GM18868 (cell line): ENCODE data around the gene ICA1.

Experiments
- ATAC-seq: cut with Tn5 transposase; IDR thresholded peaks from one replicate; pipeline ENCODE4 v1.9.1; 2021; ENCODE audit warnings: mild to moderate bottlenecking, moderate library complexity; ENCODE audit not compliant: unreplicated experiment

The ICA1 gene

GRCh38 chr7:8204339-8205030, 57.5 kb downstream of the ICA1 start:
- ATAC-seq, result no peak

GRCh38 chr7:8201846-8202441, 60.0 kb downstream of the ICA1 start:
- no peak for ATAC-seq

GRCh38 chr7:8200717-8201116, 61.2 kb downstream of the ICA1 start:
- no peak for ATAC-seq

- ATAC-seq, result no peak
Measured at GRCh38 chr7:8200316-8200715, 61.7 kb downstream of the ICA1 start.

- ATAC-seq, result no peak
Measured at GRCh38 chr7:8197994-8198698, 63.8 kb downstream of the ICA1 start.

GRCh38 chr7:8192897-8193296, 69.1 kb downstream of the ICA1 start:
- ATAC-seq, result no peak

GRCh38 chr7:8190119-8190895, 71.7 kb downstream of the ICA1 start:
- peak; percentile 90 for ATAC-seq

GRCh38 chr7:8189625-8190024, 72.3 kb downstream of the ICA1 start:
- ATAC-seq, result no peak

GRCh38 chr7:8185926-8186683, 75.9 kb downstream of the ICA1 start:
- no peak for ATAC-seq

- no peak for ATAC-seq
Measured at GRCh38 chr7:8184221-8184620, 77.7 kb downstream of the ICA1 start.

DNA sequence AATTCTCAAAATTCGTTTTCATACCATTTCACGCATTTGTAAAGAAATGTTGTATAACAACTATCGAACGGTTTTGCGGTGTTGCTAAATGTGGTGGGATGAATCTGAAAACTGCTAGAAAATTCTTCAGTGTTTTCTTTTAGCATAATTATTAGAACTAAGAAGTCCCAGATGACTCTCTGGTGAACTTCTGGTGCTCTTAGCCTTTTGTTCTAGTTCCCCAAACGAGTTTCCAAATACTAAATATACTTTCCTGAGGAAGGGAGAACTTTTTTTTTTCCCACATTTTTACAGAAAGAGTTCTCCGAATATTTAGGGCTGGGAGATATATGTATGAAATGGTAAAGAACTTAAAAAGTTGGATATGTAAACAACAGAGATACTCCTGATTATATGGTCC, 82.5 kb downstream of the ICA1 start:
- ATAC-seq, result no peak

DNA sequence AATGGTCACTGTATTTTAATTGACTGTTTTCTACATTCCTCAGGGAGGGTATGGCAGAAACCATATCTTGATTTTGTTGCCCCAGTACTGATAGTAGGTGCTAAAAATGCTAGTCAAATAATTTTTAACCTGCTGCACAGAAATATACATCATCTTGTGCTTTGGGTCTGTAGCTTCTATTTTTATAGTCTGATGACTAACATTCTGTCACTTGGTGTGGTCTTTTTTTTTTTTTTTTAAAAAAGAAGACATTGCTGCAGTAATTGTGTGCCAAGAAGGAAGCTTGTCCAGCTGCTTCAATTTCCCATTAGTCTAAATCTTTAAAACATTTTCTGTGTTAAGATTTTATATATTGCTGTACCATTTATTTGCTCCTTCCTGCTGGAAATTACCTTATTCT, 83.6 kb downstream of the ICA1 start:
- ATAC-seq, result no peak

GRCh38 chr7:8177109-8177933, 84.6 kb downstream of the ICA1 start:
- ATAC-seq, result peak; percentile 35

DNA sequence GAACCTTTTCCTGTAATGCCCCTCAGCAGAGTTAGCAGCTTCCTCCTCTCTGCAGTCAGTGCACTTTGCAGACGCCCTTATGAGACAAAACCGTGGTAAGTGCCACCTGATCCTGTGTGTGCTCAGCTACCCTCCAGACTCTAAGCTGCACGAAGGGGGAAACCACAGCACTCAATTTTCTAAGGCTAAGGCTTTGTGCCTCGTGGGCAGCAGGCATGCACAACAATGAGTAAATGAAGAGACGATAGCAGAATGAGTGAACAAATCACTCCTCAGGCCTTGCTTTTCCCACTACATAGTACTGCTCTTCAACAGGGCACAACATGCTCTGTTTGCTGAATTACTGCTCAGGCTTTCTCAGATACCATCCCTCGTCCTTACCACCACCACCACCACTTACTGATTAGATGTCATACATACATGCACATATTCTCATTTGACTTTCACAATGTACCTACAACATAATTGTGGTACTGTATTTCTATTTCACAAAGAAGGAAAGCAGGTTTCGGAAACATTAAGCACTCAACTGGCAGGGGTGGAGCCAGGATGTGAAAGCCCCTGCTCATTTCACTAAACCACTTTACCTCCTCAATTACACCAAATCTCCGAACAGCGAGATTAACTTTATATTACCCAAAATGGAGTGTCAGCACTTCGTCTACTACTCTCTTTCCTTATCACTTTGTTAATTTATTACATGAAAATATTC, 85.4 kb downstream of the ICA1 start:
- ATAC-seq, result peak; percentile 77

DNA sequence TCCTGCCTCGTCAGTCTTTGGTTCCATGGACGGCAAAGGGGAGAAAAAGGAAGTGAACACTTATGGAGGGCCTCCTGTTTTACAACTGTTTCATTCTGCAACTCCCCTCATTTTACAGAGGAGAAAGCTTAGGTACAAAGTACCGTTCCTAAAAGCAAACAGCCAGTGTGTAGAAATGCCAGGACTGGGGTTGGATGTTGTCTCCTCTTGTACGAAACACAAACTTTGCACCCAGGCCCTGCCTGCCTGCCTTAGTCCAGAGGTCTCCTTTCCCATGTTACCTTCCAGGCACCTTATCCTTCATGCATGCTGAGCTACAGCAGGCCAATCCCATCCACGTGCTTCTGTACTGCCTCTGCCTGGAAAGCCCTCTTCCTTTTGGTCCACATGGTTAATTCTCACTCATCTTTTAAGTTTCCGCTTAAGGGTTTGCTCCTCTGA, 86.0 kb downstream of the ICA1 start:
- ATAC-seq, result no peak

DNA sequence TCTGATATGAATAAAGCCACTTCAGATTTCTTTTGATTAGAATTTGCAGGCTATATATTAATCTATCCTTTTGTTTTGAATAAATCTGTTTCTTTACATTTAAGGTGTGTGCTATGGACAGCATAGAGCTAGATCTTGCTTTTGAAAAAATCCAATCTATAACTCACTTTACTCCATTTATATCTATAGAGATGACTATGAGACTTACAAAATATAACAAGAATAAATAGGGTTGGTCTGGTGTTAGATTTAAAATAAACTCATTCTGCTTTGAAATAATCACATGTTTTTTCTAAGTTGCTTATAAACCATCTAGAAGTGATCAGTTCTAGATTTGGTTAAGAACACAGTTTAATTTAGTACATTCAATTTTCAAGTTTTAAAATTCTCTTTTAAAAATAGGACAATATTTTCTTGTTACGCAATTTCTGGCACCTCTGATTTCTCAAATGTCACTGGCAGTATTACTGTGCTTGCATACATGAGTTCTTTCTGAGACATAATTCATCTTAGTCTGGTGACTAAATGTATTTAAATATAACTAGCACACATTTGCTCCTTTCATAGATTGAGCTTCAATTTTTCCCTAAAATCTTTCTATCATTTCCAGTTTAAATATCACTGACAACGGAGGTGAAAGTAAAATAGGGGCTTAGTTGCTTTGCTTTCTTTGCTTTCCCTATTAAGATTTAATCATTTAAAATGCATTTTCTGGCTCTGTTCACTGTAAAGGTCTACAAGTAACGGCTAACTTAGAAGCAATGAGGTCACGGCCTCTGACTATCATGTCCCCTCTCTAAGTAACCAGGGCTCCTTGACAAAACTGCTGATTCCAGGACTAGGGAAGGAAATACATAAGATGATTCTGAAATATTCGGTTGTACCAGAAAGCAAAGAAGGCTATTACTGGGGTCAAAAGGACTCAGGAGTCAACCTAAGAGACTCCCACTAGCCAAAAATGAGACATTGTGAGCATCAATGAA, 89.3 kb downstream of the ICA1 start:
- no peak for ATAC-seq

DNA sequence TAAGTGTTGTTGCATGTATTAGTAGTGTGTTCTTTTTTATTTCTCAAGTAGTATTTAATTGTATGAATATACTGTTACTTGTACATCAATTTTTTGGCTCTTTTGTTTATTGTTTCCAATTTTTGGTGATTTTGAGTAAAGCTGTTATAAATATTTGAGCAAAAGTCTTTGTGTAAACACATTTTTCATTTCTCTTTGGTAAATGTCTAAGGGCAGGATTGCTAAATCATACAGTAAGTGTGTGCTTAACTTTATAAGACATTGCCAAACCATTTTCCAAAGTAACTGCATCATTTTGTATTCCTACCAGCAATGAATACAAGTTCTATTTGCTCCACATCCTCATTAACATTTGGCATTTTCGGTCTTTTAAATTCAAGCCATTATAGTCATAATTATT, 92.8 kb downstream of the ICA1 start:
- ATAC-seq, result no peak

DNA sequence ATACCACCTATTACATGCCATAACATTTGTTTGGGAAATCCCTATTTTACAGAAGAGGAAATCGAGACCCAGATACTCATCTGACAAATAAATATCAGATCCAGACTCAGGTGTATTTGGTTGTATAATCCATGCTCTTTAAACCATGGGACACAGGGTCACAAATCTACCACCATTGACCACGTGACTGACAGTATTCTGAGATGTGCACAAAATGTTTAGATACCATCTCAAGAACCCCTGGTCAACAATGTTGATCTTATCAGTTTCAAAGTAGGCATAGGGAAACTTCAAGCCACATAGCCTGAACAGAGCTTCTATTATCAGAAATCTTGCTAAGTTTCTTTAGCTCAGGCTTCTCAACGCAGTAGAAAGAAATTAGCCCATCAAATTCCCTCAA, 93.6 kb downstream of the ICA1 start:
- peak; percentile 53 for ATAC-seq
